CD4-positive, alpha-beta T cell treated with Interleukin-6 at 100 ng/mL for 8 hours (primary cell): ENCODE measurements around the gene FARP2.
"Not testable (repeated sequence)": the region's sequence is repeated elsewhere in the genome, so short reads cannot be mapped to it uniquely, and the experiment has no call there.

Experiments used
- DNase-seq: peaks from one replicate; pipeline ENCODE4 v3.0.0-alpha.2; 2020; ENCODE audit warnings: mixed read lengths, low spot score

FARP2 gene

DNA sequence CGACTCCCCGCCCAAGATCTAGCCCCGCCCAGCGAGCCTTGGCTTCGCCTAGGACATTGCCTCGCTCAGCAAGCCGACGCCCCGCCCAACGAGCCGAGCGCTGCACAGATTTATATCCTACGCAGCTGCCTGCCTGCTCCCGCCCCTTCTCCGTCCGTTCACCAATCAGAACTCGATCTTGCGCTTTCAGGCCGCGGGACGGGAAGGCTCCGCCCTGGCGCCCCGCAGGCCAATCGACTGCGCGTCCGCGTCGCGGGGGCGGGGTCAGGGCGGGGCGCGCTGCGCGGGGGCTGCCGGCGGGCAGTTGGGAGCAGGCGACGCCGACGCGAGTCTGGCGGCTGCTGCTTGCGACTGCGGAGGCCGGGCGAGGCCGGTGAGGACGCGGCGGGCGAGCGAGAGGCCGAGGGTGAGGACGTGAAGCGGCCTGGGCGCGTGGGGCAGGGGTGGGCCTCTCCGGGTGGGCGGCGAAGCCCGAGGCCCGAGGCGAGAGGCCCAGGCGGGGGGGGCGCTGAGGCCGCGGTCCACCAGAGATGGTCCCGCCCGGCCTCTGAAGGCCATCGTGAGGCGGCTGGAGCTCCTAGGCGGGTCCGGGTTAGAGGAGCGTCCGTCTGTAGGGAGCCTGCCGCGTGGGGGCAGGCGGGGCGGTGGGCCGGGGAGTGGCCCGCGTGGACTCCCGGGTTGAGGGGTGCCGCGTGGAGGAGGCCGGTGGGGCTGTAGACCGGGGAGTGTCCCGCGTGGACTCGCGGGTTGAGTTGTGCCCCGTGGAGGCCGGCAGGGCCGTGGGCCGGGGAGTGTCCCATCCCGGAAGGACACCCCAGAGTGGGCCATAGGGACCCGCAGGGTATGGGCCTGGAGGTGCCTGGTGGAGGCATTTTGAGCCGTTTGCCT, at the start of gene FARP2:
Gene FARP2, plus strand, starts transcription at position 303 of the 888 bp plus-strand sequence. CDS start 16,823 bp downstream, outside the sequence.
- peak; percentile 98 for DNase-seq

DNA sequence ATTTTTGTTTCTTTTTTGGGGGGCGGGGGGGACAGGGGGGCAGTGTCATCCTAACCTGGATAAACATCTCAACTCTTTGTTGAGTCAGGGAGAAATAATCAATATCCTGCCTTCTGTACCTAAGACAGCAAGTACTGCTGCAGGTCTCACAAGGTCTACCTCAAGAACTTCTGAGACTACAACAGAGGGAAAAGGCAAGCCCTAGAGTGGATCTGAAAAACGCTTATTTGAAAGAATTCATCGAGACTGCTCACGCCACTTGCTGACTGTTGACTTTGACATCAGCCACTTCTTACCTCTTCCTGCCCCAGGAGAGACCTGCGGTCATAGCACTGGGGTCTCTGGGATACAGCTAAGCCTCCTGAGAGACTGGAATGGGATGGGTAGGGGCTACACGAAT, 49.0 kb upstream of the FARP2 start:
- DNase-seq: no peak

- DNase-seq: no peak
These were observed 47.8 kb upstream of the FARP2 start for GRCh38 chr2:241308267-241308666.

DNA sequence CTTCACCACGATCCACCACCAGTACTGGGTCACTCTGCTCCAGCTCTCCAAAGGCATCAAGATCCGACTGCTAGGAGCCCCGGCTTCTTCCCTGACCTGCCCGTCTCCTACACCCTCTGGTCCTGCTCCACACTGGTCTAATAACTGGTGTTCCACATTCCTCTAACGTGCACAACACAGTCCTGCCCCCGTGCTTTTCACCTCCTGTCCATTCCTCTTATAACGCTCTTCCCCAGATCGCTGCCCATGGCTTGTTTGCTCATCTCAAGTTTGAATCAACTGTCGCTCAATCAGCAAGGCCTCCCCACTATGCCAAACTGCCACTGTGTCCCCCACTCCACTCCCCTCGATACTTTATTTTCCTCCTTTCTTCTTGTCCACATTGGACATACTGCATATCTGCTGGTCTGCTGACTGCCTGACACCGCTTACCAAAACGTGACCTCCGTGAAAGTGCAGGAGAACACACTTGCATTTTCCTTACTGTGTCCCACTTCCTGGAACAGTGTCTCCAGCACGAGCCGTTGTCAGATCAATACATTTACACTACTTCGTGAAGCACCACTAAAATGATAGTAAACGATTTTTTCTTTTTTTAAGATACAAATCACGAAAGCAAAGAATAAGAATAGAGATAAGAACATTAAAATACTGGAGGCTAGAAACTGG, 47.1 kb upstream of the FARP2 start:
- no peak for DNase-seq

GRCh38 chr2:241309684-241310117, 46.4 kb upstream of the FARP2 start:
- DNase-seq: peak; percentile 73

DNA sequence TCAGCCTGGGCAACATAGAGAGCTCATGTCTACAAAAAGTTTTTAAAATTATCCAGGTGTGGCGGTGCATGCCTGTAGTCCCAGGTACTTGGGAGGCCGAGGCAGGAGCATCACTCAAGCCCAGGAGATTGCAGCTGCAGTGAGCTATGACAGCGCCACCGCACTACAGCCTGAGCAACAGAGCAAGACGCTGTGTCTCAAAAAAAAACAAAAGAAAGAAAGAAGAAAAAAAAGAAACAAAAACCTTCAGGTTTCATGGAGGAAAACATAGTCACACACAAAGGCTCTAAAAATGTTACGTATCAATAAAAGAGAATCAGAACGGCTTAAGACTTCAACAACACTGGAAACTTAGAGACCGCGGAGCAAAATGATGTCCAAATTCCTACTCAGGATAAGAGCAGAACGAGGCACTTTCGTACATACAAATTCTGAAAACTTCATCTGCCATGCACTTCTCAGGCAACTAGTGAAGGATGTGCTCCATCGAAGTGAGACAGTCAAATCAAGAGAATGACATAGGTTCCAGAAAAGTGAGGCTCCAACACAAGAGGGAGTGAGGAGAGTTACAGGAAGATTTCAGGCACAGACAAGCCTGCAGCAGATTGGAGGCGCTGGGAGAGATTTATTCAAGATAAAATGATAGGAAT, 45.0 kb upstream of the FARP2 start:
- no peak for DNase-seq

DNA sequence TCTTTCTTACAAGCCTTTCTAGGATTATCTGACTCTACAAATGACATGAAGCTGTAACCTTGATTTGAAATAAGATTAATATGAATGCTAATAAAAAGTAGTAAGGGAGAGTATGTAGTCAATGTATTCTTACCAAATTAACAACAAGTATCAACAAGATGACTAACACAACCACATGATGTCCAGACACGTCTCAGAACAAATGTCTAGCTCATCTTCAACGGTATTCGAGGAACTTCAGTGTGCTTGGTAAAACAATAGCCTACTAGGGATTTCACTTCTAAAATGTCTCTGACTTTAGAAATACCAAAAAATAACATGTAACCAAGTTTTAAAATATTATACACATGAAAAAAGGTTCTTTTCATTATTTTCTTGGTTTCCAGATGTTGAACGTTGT, 44.0 kb upstream of the FARP2 start:
- DNase-seq: no peak

GRCh38 chr2:241313543-241314095, 42.5 kb upstream of the FARP2 start:
- DNase-seq: no peak

DNA sequence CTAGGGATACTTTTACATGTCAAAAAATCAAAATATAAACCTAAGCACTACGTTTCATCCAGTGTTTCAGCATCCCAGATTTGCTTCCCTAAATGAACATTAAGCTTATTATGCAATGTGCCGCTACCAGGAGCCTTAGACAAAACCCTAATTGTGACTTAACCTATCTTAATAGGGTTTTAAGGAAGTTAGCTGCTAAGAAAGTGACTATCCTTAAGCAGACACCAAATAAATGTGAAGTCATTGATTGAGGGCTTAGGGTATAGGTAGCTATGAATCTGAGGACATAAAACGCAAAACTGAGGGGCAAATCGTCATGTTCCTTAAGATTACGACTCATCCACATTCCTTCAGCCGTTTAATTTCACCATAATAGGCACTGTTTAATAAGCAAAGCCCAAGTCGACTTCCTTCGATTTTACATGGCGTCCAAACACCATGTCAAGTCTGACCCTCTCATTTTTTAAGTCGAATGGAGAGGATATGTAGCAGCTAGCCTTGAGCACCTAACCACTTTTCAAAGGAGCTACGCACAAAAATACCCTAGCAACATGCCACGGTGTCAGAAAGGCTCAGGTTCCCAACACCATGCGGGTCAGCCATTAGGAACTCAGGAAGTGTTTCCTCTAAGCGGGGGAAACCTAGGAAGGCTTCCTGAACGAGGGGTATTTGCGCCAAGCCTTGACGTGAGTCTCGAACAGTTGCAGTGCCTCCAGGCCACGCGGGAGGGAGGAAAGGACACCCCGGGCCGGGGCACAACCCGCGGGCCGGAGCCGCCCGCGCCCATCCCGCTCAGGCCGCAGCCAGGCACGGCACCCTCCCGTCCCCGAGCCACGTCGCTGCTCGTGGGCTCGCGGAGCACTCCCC, 41.6 kb upstream of the FARP2 start:
- DNase-seq: no peak

DNA sequence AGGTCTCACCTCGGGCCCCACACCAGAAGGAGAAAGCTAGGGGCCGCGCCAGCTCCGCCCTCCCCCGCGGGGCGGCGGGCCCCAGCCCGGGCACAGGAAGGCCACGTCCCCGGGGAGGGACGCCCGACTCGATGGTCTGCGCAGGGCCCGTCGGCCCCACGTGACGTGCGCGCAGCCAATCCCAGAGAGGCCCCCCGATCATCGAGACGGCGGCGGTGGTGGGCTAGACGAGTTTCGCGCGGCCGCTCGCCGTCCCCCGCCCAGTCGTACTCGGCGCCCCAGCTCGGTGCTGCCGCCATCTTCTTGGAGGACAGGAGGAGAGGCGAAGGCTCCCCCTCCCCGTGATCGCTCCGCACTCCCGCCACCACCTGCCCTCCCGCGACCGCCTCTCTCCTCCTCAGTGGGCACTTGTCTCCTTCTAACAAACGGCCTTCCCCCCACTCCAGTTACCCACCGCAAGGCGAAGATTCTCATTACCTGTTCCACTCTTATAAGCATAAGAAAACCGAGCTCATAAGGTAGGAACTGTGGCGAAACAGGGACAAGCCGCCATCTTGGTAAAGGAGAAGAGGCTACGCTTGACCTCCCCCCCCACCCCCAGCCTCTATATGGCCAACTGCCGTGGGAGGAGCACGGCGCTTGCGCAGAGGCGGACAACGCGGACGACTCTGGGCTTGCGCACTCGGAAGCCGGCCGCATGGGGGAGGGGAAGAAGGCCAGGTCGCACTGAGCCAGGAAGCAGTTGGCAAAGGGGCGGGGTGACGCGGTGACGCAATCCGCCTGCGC, 40.8 kb upstream of the FARP2 start, which contains the start of gene HDLBP:
Gene HDLBP, minus strand, starts transcription at position 580 of the 786 bp plus-strand sequence. CDS start 48,803 bp downstream, outside the sequence.
- DNase-seq: peak; percentile 100

DNA sequence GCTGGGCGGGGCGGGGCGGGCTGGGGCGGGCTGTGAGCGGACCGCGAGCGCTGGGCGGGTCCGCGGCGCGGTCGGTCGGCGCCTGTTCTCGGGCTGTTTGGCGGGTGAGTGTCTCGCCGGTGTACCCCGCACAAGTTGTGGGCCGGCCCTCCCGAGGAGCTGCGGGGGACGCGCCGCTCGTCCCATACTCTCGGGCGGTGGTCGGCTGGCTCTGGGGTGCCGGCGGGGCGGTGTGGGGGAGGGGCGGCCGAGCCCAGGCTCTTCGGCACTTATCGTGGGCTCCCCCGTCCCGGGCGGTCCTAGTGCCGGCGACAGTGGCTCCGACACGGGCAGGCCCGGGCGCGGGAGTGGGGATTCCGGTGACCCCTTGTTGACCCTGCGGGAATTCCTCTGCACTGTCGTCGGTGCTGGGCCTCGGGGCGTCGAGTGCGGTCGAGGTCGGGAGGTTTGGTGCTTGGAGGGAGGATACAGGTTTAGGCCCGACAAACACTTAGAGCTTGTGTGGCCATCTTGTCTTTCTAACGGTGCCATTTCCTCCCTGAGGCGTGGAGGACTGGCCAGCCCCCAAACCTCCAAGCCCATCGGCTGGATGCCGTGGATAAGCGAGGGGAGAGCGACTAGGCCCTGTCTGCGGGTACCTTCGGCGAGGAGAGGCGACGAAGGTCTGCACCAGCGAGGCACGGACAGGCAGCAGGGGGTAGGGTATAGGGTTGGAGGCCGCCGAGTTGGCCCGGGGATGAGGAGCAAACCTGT, 40.0 kb upstream of the FARP2 start, which contains the start of gene SEPTIN2:
Gene SEPTIN2, plus strand, starts transcription at position 47 of the 753 bp plus-strand sequence. CDS start 8,308 bp downstream, outside the sequence.
- peak; percentile 69 for DNase-seq

DNA sequence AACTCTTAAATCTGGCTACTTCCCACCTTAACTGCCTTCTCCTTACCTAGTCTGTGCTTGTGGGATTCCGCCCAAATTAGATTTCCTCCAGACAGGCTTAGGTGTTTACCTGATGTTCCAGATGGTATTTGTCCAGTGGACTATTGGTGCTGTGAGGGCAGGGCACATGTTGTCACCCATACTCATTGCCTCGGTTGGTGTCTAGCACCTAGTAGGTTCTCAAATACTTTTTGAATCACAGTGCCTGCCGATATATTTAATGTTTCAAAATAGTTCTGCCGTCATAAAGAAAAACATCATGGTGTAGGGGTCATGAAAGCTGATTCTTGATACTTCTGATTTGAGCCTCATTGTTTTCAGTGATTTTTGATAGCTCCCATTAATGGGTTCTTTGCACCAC, 39.3 kb upstream of the FARP2 start:
- no peak for DNase-seq

DNA sequence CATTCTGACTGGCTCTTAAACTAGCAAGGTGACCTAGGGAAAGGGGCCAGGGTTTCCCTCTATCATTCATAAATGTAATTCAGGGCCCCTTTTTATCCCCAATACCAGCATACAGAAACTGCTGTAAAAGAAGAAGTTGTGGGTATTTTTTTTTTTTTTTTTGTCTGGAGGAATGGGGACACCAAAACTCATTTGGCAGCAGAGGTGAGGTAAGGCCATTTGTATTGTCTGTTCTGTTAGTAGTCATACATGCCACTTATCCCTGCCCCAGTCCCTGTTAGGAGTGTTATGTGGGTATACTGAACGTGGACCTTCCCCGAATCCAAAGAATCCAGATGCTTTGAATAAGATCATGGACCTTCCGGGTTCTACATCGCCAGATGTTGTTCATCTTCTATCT, 38.7 kb upstream of the FARP2 start:
- DNase-seq: no peak

GRCh38 chr2:241318830-241319229, 37.3 kb upstream of the FARP2 start:
- DNase-seq: not testable (repeated sequence)

GRCh38 chr2:241320394-241320793, 35.7 kb upstream of the FARP2 start:
- DNase-seq: no peak

DNA sequence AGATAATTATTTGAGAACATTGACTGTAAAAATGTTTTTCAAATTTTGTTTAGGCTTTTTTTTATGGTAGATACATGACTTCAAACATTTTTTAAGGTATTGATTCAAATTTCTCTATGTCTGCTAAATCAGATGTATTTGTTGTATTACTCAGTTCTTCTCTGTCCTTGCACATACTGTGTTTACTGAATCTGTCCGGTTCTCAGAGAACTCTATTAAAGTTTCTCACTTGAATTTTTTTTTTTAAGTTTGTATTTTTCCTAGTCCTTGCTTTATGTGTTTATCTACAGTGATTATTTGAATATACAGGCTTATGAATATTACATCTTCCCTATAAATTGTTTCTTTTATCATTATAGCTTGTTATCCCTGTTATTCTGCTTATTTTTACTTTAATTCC, 35.1 kb upstream of the FARP2 start:
- DNase-seq: no peak

DNA sequence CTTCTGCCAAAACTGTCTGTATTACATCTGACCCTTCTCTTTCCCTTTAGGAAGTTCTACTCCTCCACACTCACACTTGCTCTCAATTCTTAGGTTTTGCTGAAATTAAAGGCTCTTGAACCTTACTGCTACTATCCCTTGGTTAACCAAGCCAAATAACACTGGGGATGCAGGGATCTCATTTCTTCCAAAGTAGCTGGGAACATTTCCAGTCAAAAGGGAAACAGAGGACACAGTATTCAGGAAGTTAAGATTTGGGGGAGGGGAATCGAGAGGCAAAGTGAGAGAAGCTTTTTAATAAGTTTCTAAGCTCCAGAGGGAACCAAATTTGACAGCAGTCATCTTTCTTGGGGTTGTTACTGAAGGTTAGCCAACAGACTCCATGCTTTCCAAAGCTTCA, 34.2 kb upstream of the FARP2 start:
- DNase-seq: no peak

DNA sequence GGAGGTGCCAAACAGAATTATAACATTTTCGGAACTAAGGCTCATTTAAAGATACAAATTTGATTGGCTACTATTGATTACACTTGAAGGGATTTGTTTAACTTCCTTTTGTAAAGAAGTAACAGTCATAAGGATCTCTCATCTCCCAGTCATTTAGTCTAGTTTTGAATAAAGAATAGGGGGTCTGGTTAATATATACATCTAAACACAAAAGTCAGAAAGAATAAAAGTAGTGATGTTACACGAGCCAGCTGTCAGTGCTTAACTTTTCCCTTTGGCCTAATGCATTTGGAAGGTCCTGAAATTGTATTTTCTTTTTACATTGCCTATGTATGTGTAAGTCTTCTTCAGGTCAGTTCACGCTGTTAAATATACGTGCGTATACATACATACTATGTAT, 32.3 kb upstream of the FARP2 start:
- DNase-seq: no peak

DNA sequence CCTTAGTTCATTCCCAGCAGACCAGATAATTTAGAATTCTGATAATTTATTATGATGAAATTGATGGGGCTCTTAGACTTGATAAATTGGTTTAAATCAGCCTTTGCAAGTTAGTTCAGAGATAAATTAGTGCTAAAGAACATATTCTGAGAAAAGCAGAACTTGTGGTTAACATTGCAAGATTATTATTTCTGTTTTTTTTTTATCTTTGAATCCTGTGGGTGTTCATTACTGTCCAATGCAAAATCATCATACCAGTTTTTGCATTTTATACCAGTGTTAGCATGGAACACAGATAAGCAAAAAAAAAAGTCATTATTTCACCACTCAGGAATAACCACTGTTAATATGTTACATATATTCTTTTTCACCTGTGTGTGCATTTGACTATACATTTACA, 31.3 kb upstream of the FARP2 start:
- no peak for DNase-seq

DNA sequence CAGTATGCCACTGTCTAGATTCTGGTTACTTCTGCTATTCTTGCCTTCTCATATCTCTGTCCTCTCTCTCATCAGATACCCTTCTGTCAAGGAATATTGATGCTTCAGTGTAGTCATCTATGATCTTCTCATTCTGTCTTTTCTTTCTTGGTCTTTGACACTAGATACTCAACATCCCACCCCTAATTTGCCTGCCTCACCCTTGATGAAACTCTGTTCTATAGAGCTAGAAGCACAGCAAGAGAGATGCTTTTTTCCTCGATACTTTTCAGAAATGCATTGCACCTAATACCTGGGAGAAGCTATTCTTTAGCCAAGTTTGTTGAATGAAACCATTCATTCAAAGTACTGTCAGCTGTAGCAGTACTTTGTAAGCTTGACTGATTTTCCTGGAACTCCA, 30.8 kb upstream of the FARP2 start:
- DNase-seq: no peak
